Stomach (tissue), 4 donors: ENCODE results near the gene SEMA3D.

Experiments
- EP300 ChIP-seq: sonication (generic); formaldehyde crosslinking; IDR thresholded peaks from one replicate; pipeline ENCODE4 v1.6.1; 2017; ENCODE audit warnings: antibody characterized with exemption
- POLR2A ChIP-seq, 4 donors: fragments of 450-650 bp; IDR thresholded peaks; one replicate each; pipeline ENCODE4 v1.6.1; 2016; ENCODE audit warnings: antibody characterized with exemption in 4 of 4, control low read depth in 2 of 4, mild to moderate bottlenecking in 1 of 4, moderate library complexity in 1 of 4
- POLR2AphosphoS5 ChIP-seq, 3 donors: sonication (generic); formaldehyde crosslinking; IDR thresholded peaks; one replicate each; pipeline ENCODE4 v1.6.1; 2016; ENCODE audit warnings: antibody characterized with exemption in 3 of 3
- TF ChIP-seq, protein P1 (sequence below), 7 experiments: fragments of 450-650 bp in 4 of 7; fragments of 200-600 bp in 3 of 7; sonication (generic) in 3 of 7; IDR thresholded peaks; one replicate each; pipeline ENCODE4 v1.5.1; 2016 to 2019; ENCODE audit warnings: antibody characterized with exemption in 7 of 7, control low read depth in 2 of 7, mild to moderate bottlenecking in 1 of 7

DNA sequence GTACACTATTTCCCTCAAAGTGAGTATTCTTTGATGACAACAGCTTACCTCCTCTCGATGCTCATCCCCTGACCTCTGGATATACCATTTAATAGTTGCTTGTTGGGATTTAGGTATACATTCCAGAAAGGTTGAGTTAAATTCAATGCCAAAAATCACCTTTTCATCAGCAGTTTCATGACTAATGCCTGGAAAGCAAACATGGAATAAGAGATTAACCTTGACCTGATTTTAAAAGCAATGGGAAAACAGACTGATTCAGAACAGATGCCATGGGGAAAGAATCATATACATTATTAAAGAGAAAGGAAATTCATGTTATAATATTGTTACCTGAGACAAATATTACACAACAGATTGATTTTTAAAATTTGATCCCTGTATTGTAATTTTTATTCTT is 180.1 kb downstream of the SEMA3D start:
- TF ChIP-seq, protein P1, sequence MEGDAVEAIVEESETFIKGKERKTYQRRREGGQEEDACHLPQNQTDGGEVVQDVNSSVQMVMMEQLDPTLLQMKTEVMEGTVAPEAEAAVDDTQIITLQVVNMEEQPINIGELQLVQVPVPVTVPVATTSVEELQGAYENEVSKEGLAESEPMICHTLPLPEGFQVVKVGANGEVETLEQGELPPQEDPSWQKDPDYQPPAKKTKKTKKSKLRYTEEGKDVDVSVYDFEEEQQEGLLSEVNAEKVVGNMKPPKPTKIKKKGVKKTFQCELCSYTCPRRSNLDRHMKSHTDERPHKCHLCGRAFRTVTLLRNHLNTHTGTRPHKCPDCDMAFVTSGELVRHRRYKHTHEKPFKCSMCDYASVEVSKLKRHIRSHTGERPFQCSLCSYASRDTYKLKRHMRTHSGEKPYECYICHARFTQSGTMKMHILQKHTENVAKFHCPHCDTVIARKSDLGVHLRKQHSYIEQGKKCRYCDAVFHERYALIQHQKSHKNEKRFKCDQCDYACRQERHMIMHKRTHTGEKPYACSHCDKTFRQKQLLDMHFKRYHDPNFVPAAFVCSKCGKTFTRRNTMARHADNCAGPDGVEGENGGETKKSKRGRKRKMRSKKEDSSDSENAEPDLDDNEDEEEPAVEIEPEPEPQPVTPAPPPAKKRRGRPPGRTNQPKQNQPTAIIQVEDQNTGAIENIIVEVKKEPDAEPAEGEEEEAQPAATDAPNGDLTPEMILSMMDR (IDR thresholded peaks at IDR 0.05), result no peak
- TF ChIP-seq POLR2A (IDR thresholded peaks at IDR 0.05), result no peak
- no peak for TF ChIP-seq POLR2AphosphoS5 (IDR thresholded peaks at IDR 0.05)
- no peak for TF ChIP-seq EP300
